HCT116 (cell line): ENCODE results near the gene UBAC2. TPM values are rescaled to one million over a fixed set of nuclear protein-coding genes. Genes with fewer than 3 reads are reported as not detected.

Source experiments
- ATAC-seq: fragments of 200-7000 bp; cut with Tn5 transposase; 2 replicates; pipeline ENCODE4 v1.9.1; 2020; ENCODE audit warnings: mild to moderate bottlenecking, moderate library complexity
- BruUV-seq: library from RNA; stranded (reverse); fragments of 400-500 nt; replicated peaks from 2 replicates; lab custom pipeline; 2021; lab: Mats Ljungman, UMichigan
- CTCF ChIA-PET: fragments of 300-600 bp; sonication (Branson Sonifier 250); formaldehyde crosslinking; loops from one replicate; lab custom pipeline; 2021; ENCODE audit warnings: antibody characterized with exemption; lab: Charles Lee
- POLR2A ChIA-PET: fragments of 300-600, 350-600 bp; sonication (Branson Sonifier 250); formaldehyde crosslinking; loops from one replicate; lab custom pipeline; 2021; ENCODE audit warnings: antibody characterized with exemption; lab: Charles Lee
- RAD21 ChIA-PET, 2 experiments: fragments of 300-600 bp; sonication (Branson Sonifier 250); formaldehyde crosslinking; loops; one replicate each; lab custom pipeline; 2023; ENCODE audit warnings: low total read pairs in 2 of 2; ENCODE audit not compliant: uncharacterized antibody in 2 of 2, unreplicated experiment in 2 of 2, low non-redundant PET in 1 of 2; lab: Charles Lee
- DNase-seq: peaks from one replicate; pipeline ENCODE4 v3.0.0-alpha.2; 2010; ENCODE audit warnings: low read depth, low spot score
- H2AFZ ChIP-seq: fragments of 200-600 bp; shearing (Covaris generic), sonication (generic); 2 replicates; pipeline ENCODE4 v1.6.1; 2017; ENCODE audit warnings: low read depth, mixed run types, mixed read lengths, antibody characterized with exemption, low read length; ENCODE audit not compliant: poor library complexity, severe bottlenecking
- H3K27ac ChIP-seq: 2 replicates; pipeline ENCODE4 v1.5.1; 2012; ENCODE audit warnings: low read depth, low read length
- H3K27me3 ChIP-seq: fragments of 200-600 bp; sonication (generic); 2 replicates; pipeline ENCODE4 v1.6.1; 2016; ENCODE audit warnings: mixed run types, low read length, mixed read lengths; ENCODE audit not compliant: insufficient read depth
- H3K36me3 ChIP-seq, 2 experiments: fragments of 200-500 bp in 1 of 2; fragments of 200-600 bp in 1 of 2; sonication (Bioruptor generic) in 1 of 2; sonication (generic) in 1 of 2; 2 replicates each; pipeline versions ENCODE4 v1.5.1 to v1.6.1; 2014 to 2016; ENCODE audit warnings: low read length in 2 of 2, inconsistent platforms in 1 of 2, mixed read lengths in 1 of 2, mixed run types in 1 of 2; ENCODE audit not compliant: insufficient read depth in 2 of 2, control insufficient read depth in 1 of 2
- H3K4me1 ChIP-seq, 2 experiments: fragments of 200-600 bp in 1 of 2; sonication (generic) in 1 of 2; 2 replicates each; pipeline versions ENCODE4 v1.5.1 to v1.6.1; 2012 to 2017; ENCODE audit warnings: low read length in 2 of 2, inconsistent platforms in 1 of 2, mild to moderate bottlenecking in 1 of 2, mixed read lengths in 1 of 2, mixed run types in 1 of 2, moderate library complexity in 1 of 2; ENCODE audit not compliant: insufficient read depth in 2 of 2, control insufficient read depth in 1 of 2
- H3K4me2 ChIP-seq: fragments of 200-600 bp; sonication (generic); 2 replicates; pipeline ENCODE4 v1.6.1; 2017; ENCODE audit warnings: mixed run types, low read length, mixed read lengths
- H3K4me3 ChIP-seq, 2 experiments: fragments of 200-600 bp in 1 of 2; sonication (generic) in 1 of 2; replicated peaks in 1 of 2; 2 replicates each; pipeline ENCODE4 v1.5.1; 2011 to 2016; ENCODE audit warnings: low read length in 2 of 2, control low read depth in 1 of 2, low read depth in 1 of 2, mild to moderate bottlenecking in 1 of 2, mixed read lengths in 1 of 2, mixed run types in 1 of 2
- H3K79me2 ChIP-seq: fragments of 200-600 bp; sonication (generic); 2 replicates; pipeline ENCODE4 v1.6.1; 2017; ENCODE audit warnings: mild to moderate bottlenecking, mixed run types, low read length, moderate library complexity, mixed read lengths; ENCODE audit not compliant: insufficient read depth
- H3K9ac ChIP-seq: fragments of 200-600 bp; sonication (generic); 2 replicates; pipeline ENCODE4 v1.6.1; 2016; ENCODE audit warnings: low read length, mixed read lengths
- H3K9me2 ChIP-seq: fragments of 200-600 bp; sonication (generic), shearing (Covaris generic); 2 replicates; pipeline ENCODE4 v1.6.1; 2017; ENCODE audit warnings: mixed run types, mild to moderate bottlenecking, moderate library complexity; ENCODE audit not compliant: insufficient read depth
- H3K9me3 ChIP-seq, 2 experiments: fragments of 200-500 bp in 1 of 2; fragments of 200-600 bp in 1 of 2; sonication (Bioruptor generic) in 1 of 2; sonication (generic) in 1 of 2; 2 replicates each; pipeline ENCODE4 v1.6.1; 2014 to 2017; ENCODE audit warnings: low read length in 2 of 2, mixed read lengths in 2 of 2, inconsistent platforms in 1 of 2, low read depth in 1 of 2, mild to moderate bottlenecking in 1 of 2, mixed run types in 1 of 2, moderate library complexity in 1 of 2; ENCODE audit not compliant: control insufficient read depth in 1 of 2, insufficient read depth in 1 of 2
- H4K20me1 ChIP-seq: fragments of 200-600 bp; sonication (generic), shearing (Covaris generic); 2 replicates; pipeline ENCODE4 v1.6.1; 2017; ENCODE audit warnings: mixed run types, mild to moderate bottlenecking, moderate library complexity; ENCODE audit not compliant: insufficient read depth
- ATF3 ChIP-seq: IDR thresholded peaks from 2 replicates; pipeline ENCODE4 v1.6.1; 2012
- CEBPB ChIP-seq: IDR thresholded peaks from 2 replicates; pipeline ENCODE4 v1.6.1; 2012; ENCODE audit warnings: low read depth
- CTCF ChIP-seq, 3 experiments: fragments of 200-600 bp in 1 of 3; sonication (generic) in 1 of 3; IDR thresholded peaks in 2 of 3; conservative IDR thresholded peaks in 1 of 3; 2 replicates each; pipeline ENCODE4 v1.5.1; 2012 to 2017; ENCODE audit warnings: low read depth in 2 of 3, low read length in 2 of 3, antibody characterized with exemption in 1 of 3, borderline replicate concordance in 1 of 3, control low read depth in 1 of 3, mild to moderate bottlenecking in 1 of 3, mixed read lengths in 1 of 3, mixed run types in 1 of 3, moderate library complexity in 1 of 3; ENCODE audit not compliant: insufficient read depth in 1 of 3
- EZH2 ChIP-seq: fragments of 200-600 bp; sonication (generic); IDR thresholded peaks from 2 replicates; pipeline ENCODE4 v1.6.1; 2017; ENCODE audit warnings: antibody characterized with exemption, mixed run types
- EZH2phosphoT487 ChIP-seq: fragments of 200-600 bp; IDR thresholded peaks from 2 replicates; pipeline ENCODE4 v1.6.1; 2018; ENCODE audit warnings: antibody characterized with exemption, borderline replicate concordance
- JUND ChIP-seq: IDR thresholded peaks from 2 replicates; pipeline ENCODE4 v1.6.1; 2012
- MAX ChIP-seq: IDR thresholded peaks from 2 replicates; pipeline ENCODE4 v1.6.1; 2012
- POLR2A ChIP-seq: IDR thresholded peaks from 2 replicates; pipeline ENCODE4 v1.7.0; 2011; ENCODE audit warnings: borderline replicate concordance; ENCODE audit not compliant: insufficient read depth, insufficient read length; ENCODE audit errors: extremely low read depth
- RAD21 ChIP-seq: IDR thresholded peaks from 2 replicates; pipeline ENCODE4 v1.6.1; 2012; ENCODE audit warnings: low read depth, mild to moderate bottlenecking
- REST ChIP-seq: IDR thresholded peaks from 2 replicates; pipeline ENCODE4 v1.6.1; 2012; ENCODE audit warnings: low read depth
- TCF7L2 ChIP-seq: IDR thresholded peaks from 2 replicates; pipeline ENCODE4 v1.7.0; 2011; ENCODE audit warnings: borderline replicate concordance, inconsistent platforms; ENCODE audit not compliant: insufficient read depth, insufficient read length; ENCODE audit errors: extremely low read depth
- YY1 ChIP-seq: IDR thresholded peaks from 2 replicates; pipeline ENCODE4 v1.6.1; 2011; ENCODE audit warnings: low read length, low read depth, moderate library complexity, mild to moderate bottlenecking; ENCODE audit not compliant: insufficient replicate concordance; ENCODE audit errors: extremely low read depth
- ZBTB33 ChIP-seq: IDR thresholded peaks from 2 replicates; pipeline ENCODE4 v1.6.1; 2011; ENCODE audit warnings: mild to moderate bottlenecking, low read length, moderate library complexity; ENCODE audit not compliant: insufficient replicate concordance; ENCODE audit errors: extremely low read depth
- ZFX ChIP-seq: fragments of 450-650 bp; IDR thresholded peaks from 2 replicates; pipeline ENCODE4 v1.6.1; 2017
- intact Hi-C: fragments of 100-400 bp; cut with micrococcal nuclease; formaldehyde crosslinking; loops from 2 replicates; pipeline ENCODE4 v1.10.0; 2022
- total RNA-seq: library from RNA; stranded (reverse); gene quantifications from one replicate; pipeline ENCODE4 v1.2.1, GENCODE V29; 2021; ENCODE audit not compliant: unreplicated experiment

UBAC2 gene
- total RNA-seq, 1 experiment from 2014 or later: 67.4 TPM

- no peak for DNase-seq
- Histone ChIP-seq H3K4me1 (peaks cover 5 to 42% of the 10 kb centered on the region in 2 experiments; a peak in 3 of 4 replicates), H3K9me3 (no peaks in the 10 kb centered on the region), H3K4me3 (no peak overlapping the region), H3K27ac (no peak overlapping the region), H3K9ac (no peak overlapping the region), H3K9me2 (no peaks in the 10 kb centered on the region), H2AFZ (no peak overlapping the region), H3K4me2 (no peak overlapping the region), H3K36me3 (no peaks in the 10 kb centered on the region), H3K79me2 (no peaks in the 10 kb centered on the region), H4K20me1 (no peaks in the 10 kb centered on the region), H3K27me3 (no peaks in the 10 kb centered on the region)
- BruUV-seq: no TSS peak
- intact Hi-C loops: no loop called here
- ChIA-PET RAD21 (no interaction called here), POLR2A (no interaction called here), CTCF (no interaction called here)
- ATAC-seq: no peak
- no peak for TF ChIP-seq EZH2phosphoT487
- TF ChIP-seq POLR2A: no peak
- TF ChIP-seq RAD21: no peak
- TF ChIP-seq MAX: no peak
- TF ChIP-seq ATF3: no peak
- no peak for TF ChIP-seq TCF7L2
- TF ChIP-seq ZFX: no peak
- TF ChIP-seq YY1: no peak
- no peak for TF ChIP-seq ZBTB33
- no peak for TF ChIP-seq CTCF (IDR thresholded peaks at IDR 0.05 in 2 of 3, conservative IDR thresholded peaks at IDR 0.05 in 1 of 3; ENCODE audit: borderline replicate concordance in 1 of 3, insufficient read depth in 1 of 3, low read depth in 2 of 3, low read length in 2 of 3)
- TF ChIP-seq REST: no peak
- no peak for TF ChIP-seq JUND
- no peak for TF ChIP-seq EZH2
- no peak for TF ChIP-seq CEBPB
Measured at GRCh38 chr13:99154064-99154463, 46.6 kb upstream of the UBAC2 start.
